Measurements from ENCODE around the gene TMEM63A. TPM values are rescaled to one million over a fixed set of nuclear protein-coding genes. Genes with fewer than 3 reads are reported as not detected.

Gene TMEM63A
- total RNA-seq, 1 donor from 2014 or later: 120 TPM

- intact Hi-C loops (cut with micrococcal nuclease): no loop called here
Observed at GRCh38 chr1:225870911-225871310, 11.3 kb downstream of the TMEM63A start.

DNA sequence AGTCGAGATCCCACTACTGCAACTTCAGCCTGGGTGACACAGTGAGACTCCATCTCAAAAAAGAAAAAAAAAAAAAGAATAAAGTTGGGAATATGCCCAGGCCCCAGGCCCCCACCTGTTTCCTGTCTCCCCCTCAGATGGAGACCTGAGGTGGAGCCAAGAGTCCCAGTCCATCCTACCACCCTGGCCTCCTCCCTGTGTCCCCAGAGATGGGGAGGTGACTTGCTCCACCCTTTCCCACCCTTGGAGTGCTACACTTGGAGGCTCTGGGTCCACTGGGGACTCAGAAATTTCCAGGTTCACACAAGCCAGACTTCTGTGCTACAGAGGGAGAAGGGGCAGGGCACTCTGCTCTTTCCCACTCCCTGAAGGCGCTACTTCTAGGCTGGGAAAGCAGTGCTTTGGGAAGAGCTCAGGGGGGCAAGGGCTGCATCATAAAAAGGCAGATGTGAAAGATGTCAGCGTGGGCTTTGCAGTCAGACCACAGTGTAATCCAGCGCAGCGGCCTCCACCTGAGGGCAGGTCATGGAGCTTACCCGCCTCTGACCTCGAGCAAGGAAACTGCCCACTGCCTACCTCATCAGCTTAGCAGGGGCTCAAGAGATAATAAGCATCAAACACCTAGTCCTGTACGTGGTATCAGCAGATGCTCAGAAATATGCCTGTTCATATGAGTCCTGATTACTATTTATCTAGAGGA lies 13.4 kb downstream of the TMEM63A start:
- intact Hi-C loops (cut with micrococcal nuclease): no loop called here

- intact Hi-C loops (cut with micrococcal nuclease): loop anchor here (1.0 to 2.0 kb wide), 5 partner anchors 14 to 89 kb away; no protein-coding TSS in a partner anchor
Observed at GRCh38 chr1:225866981-225867380, 15.2 kb downstream of the TMEM63A start.

- intact Hi-C loops (cut with micrococcal nuclease): loop anchor here (1.0 to 2.0 kb wide), 5 partner anchors 15 to 88 kb away; no protein-coding TSS in a partner anchor
Observed at GRCh38 chr1:225866061-225866837, 15.9 kb downstream of the TMEM63A start.

DNA sequence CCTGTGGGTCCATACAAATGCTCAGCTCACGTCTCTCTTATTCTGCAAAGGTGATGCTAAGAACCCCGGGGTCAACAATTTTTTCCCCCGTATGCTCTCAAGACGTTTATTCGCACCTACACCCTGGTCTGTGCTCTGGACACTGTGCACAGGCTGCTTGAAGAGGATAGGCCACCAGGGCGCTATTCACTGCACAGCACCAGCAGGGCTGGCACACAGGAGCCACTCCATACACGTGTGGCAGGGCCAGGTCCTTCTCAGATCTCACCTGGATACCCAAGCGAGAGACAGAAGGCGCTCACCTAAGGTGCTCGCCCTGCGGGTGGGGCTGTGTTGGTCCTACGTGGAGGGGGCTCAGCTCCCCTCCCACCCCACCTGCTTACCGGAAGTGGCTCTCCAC lies 16.7 kb downstream of the TMEM63A start:
- intact Hi-C loops (cut with micrococcal nuclease): no loop called here

GRCh38 chr1:225863167-225863566 lies 19.0 kb downstream of the TMEM63A start:
- intact Hi-C loops (cut with micrococcal nuclease): no loop called here

DNA sequence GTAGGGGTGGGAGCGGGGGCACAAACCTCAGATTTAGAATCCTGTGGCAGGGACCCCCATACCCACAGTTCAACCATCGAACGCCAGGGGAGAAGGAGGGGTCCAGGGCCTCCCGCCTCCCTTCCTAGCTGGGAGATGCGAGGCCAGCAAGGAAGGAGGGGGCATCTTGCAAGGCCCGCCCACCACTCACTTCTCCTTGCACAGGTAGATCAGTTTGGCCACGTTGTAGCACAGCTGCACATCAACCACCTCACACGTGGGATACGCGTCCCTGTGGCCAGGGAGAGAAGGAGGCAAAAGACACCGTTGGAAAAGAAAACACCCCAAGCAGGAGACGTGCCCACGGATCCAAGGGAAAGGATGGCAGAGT lies 19.6 kb downstream of the TMEM63A start:
- intact Hi-C loops (cut with micrococcal nuclease): no loop called here

GRCh38 chr1:225861834-225862580 lies 20.2 kb downstream of the TMEM63A start:
- intact Hi-C loops (cut with micrococcal nuclease): no loop called here

DNA sequence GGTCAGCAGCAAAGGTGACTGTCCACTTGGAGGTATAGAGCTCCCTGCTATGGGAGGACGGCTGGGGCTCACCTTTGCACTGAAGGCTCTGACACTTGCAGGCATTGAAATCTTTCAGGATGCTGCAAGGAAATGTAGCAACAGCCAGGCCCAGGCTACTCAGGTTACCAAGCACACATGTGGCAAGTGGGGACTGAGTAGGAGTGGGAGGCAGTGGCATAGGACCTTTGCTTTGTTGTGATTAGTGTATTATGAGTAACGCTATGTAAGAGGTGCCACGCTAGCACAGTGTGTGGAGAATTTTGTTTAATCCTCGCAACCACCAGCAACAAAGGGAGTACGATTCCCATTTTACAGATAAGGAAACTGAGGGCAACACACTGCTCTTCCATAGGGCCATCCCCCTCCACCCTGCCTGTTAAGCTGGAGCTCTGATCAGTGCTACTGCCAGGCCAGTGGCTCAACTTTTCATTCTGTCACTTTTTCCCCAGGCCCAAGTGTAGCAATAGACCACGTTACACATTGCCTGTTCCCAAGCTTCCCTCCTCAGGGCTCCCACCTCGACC lies 21.2 kb downstream of the TMEM63A start:
- intact Hi-C loops (cut with micrococcal nuclease): no loop called here

DNA sequence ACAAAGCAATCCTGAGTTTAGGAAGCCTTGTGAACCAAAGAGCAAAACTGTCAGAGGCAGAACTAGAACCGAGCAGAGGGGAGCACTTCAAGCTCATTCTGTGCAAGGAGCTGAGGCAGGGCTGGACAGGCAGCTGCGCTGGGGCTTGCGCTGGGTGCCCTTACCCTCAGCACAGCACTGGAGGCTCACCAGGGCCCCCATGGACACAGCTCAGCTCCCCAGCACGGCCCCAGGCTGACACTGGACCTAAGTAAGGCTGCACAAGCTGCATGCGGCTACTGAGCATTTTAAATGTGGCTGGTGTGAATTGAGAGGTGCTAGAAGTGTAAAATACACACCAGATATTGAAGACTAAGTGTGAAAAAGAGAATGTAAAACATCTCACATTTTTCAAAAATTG lies 22.1 kb downstream of the TMEM63A start:
- intact Hi-C loops (cut with micrococcal nuclease): no loop called here

GRCh38 chr1:225859151-225859550 lies 23.0 kb downstream of the TMEM63A start:
- intact Hi-C loops (cut with micrococcal nuclease): no loop called here

GRCh38 chr1:225857256-225857655 lies 24.9 kb downstream of the TMEM63A start:
- intact Hi-C loops (cut with micrococcal nuclease): no loop called here

- intact Hi-C loops (cut with micrococcal nuclease): no loop called here
Observed at GRCh38 chr1:225855503-225856300, 26.5 kb downstream of the TMEM63A start.

GRCh38 chr1:225853441-225853840 lies 28.7 kb downstream of the TMEM63A start:
- intact Hi-C loops (cut with micrococcal nuclease): no loop called here

- intact Hi-C loops (cut with micrococcal nuclease): no loop called here
Observed at GRCh38 chr1:225852413-225853124, 29.6 kb downstream of the TMEM63A start.

DNA sequence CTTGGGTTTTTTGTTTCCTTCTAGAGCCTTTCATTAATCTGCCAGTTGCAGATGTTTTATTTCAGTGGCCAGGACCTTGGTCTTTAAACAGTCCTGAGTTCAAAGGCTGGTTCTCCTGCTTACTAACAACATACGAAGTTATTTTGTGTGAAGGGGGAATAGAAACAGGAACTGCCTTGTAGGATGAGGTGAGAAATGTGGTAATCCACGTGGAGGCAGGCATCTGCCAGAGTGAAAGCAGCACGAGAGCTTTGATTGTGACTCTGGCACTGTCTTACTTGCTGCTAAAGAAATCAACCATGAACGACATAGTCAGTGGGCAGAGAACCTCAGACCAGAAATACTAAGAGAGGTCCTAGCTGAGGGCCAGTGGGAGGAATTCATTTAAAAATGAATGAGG lies 30.4 kb downstream of the TMEM63A start:
- intact Hi-C loops (cut with micrococcal nuclease): loop anchor here (2.0 kb wide), 1 partner anchor 15 kb away; no protein-coding TSS in a partner anchor

DNA sequence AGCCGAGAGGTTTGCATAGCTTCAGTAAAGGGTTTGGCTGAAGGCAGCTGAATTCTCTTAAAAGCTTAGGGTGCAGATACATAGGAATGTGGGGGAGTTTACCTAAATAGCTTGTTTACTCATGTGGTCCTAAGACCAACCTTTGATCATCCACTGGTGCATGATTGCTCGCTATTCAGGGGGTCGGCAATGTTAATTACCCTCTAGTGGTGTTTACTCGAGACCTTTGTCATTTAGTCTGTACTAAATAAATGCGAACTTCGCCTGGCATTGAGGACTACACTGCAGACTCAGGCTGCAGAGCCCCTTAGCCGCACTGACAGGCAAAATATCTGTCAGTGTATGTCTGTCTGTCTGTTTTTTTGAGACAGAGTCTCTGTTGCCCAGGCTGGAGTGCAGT lies 31.8 kb downstream of the TMEM63A start:
- intact Hi-C loops (cut with micrococcal nuclease): loop anchor here (2.0 kb wide), 1 partner anchor 16 kb away; no protein-coding TSS in a partner anchor

- intact Hi-C loops (cut with micrococcal nuclease): loop anchor here (2.0 to 5.0 kb wide), 2 partner anchors 17 to 298 kb away; no protein-coding TSS in a partner anchor
Observed at GRCh38 chr1:225849925-225850324, 32.3 kb downstream of the TMEM63A start.

DNA sequence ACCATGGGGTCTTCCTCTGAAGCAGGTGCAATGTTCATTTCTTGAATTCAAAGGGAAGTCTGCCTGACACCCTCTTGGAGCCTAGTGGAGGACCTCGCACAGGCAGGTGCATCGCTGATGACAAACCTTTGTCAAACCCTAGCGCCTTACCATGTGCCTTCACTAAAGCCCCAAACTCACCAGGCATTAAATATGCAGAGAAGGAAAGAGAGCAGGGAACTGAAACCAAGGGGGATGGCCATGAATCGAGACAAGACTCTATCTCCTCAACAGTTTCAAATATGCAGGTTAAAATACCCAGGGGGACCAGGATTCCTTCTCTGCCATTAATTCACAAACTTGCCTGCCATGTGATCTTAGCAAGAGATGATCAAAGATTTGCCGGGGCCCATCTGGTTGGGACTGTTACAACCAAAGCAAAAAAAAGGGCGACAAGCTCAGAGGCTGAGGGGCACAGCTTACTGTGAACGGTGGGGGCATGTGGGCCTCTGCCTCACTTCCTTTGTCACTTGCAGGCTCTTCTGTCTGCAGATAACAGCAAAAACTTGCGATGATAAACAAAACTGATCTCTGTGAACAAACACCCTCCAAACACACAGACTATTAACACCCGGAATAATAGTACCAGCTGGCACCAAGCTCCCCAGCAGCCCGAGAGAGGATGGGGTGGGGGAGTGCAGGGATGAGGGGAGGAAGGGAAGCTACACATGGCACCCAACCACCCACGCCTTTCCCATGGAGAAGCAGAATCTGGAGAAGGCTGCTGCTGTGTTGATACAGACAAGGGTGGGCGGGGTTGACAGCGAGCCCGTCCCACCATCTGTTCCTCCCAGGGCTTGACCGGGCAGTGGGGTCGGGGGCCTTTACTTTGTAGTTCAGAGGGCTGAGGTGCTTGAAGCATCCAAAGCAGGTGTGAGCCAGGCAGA lies 33.9 kb downstream of the TMEM63A start:
- intact Hi-C loops (cut with micrococcal nuclease): loop anchor here (5.0 kb wide), 1 partner anchor 296 kb away; no protein-coding TSS in a partner anchor

Measured in T-helper 1 cell treated with Interleukin-12 subunit alpha and Interleukin-12 subunit beta and Interleukin-4 antibody, amounts not matched to agents 30 ng/mL and 1 ng/mL, for 36 hours (primary cell).